HG03066 (cell line): ENCODE results near the gene PRKG2.

ENCODE experiments used
- ATAC-seq: cut with Tn5 transposase; IDR thresholded peaks from one replicate; pipeline ENCODE4 v1.9.1; 2021; ENCODE audit warnings: low read depth; ENCODE audit not compliant: unreplicated experiment

The PRKG2 gene

DNA sequence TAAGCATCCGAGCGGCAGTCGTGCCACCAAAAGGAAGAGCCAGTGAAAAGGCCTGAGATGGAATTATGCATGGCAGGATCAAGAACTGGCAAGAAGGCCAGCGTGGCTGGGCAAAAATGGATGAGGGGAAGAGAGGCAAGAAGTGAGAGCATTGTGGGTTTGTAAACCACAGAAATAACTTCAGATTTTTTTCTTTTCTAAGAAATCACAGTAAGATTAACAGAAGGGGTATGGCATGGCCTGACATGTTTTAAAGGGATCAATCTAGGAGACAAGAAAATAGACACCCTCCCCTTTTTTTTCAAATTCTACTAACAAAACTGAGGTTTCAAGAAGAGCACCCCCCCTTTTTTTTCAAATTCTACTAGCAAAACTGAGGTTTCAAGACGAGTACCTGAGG, 102.0 kb downstream of the PRKG2 start:
- no peak for ATAC-seq

DNA sequence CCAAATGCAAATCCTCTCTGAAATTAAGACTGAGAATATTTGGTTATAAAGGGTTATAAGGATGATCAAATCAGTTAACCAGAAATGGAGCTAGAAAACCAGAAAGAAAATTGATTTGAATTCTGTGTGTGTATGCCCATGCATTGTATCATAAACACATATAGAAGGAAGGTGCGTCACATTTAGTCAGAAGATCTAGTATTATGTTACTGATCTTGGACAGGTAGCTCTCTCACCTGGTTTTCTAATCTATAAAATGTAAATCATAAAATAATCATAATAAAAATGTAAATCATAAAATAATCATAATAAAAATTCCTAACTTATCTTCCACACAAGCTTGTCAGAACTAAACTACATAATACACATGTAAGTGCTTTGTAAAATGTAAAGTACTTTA, 105.7 kb downstream of the PRKG2 start:
- ATAC-seq = no peak

DNA sequence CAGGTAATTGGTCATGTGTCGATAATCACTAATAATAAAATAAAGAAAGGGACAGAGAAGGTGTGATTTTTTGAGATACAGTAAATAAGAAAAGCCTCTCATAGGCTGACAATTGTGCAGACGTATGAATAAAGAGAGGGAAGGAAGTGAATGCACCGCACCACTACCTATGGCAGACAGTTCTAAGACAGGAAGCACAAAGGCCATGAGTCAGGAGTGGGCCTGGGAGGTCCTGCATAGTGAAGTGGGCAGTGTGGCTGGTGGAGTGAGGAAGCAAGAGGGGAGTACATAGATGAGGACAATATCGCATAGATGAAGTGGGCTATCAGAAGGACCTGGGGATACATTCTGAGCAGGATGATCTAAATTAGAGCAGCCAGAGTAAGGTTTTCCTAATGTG, 108.9 kb downstream of the PRKG2 start:
- ATAC-seq = no peak

DNA sequence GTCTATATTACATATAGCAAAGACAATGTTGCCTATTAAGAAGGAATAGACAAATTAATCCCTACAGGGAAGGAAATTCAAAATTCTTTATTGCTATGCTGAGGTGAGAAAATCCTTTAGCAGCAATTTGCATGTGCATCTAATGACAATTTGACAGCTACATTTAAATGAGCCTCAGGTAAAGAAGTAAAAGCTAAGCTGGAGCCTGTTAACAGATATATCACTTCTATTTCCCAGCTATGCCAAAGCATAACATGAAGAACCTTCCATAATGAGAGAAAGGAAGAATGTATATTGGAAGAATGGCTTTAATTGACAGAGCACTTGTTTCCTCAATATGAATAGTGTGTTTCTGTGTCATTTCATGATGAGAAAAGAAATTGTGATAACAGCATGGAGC, 112.9 kb downstream of the PRKG2 start:
- no peak for ATAC-seq

DNA sequence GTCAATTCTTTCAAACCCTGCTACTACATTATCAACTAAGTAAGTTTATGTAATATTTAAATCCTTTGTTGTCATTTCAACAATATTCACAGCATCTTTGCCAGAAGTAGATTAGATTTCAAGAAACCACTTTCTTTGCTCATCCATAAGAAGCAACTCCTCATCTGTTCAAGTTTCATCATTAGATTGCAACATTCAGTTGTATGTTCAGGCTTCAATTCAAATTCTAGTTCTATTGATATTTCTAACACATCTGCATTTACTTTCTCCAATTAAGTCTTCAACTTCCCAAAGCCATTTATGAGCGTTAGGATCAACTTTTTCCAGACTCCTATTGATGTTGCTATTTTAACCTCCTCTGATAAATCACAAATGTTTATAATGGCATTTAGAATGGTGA, 118.5 kb downstream of the PRKG2 start:
- ATAC-seq = no peak

DNA sequence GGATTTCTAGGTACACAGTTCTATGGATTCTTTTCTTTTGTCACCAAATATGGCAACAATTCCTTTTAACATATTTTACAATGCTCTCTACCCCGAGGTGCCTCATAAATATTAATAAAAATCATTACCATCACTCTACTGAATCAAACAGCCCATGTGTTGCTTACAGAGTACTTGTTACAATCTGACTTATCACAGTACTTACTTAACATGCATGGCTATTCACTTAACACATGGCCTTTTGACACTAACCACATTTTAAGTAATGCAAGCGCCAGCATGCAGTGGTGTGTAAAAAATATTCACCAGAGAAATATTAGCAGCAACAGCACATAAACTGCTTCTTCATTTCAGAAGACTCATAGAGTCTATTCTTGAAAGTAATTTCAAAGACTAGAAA, 119.6 kb downstream of the PRKG2 start:
- no peak for ATAC-seq

DNA sequence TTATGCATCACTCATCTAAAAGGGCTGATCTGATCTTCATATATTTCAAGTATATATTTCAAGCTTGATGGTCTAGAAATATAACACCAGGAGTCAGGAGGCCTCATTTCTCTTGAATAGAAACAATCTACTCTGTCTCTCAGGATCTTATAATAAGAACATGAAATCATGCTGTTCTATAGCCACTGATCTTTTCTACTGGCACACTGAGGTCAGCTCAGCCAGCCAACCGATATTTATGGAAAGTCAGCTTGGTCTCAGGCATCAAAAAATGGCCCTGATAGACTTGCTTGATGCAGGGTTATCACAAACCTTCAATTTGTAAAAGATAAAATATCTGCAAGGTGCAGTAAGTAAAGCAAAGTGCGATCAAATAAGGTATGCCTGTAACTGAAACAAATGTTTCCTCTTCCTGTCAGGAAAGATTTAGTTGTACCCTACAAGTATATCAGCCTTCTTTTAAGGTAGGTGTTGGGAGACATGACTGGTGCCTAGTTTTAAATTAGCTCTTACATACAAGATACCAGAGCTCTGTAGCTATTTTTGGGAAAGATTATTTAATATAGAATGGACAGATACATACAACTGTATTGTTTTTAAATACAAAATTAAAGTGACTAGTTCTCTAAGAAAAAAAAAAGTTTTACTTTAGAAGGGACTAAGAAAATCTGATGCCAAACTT, 121.2 kb downstream of the PRKG2 start:
- ATAC-seq = no peak

DNA sequence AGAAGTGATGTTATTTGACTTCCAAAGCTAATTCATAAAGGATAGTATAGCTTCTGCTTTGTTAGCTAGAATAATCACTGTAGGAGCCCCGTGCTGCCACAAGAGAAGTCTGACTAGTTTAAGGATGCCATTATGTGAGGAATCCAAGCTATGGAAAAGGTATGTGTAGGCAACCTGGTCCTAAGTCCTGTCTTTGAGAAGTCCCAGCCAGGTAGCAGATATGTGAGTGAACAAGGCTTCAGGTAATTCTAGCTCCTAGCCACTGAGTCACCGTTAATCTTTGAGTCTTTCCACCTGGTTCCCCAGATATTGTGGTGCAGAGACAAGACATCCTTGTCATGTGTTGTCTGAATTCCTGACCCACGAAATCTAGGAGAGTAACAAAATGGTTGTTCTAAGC, 129.0 kb downstream of the PRKG2 start:
- ATAC-seq = no peak

DNA sequence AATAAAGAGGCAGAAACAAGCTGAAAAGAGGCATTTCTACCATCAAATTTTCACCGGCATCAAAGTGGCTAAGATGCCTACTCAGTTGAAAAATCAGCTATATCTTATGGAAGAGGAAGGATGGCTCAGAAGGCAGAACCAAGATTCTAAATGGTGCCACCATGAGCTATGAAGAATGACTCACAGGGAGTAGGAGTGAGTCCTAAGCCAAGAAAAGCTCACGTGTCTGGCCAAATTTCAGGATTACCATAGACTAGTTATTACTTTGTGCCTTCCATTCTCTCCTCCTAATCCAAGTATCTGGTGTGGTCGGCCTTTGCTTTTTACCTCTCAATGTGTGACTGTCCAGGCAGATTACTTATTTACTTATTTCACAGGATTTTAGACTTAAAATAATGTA, 129.7 kb downstream of the PRKG2 start:
- no peak for ATAC-seq

DNA sequence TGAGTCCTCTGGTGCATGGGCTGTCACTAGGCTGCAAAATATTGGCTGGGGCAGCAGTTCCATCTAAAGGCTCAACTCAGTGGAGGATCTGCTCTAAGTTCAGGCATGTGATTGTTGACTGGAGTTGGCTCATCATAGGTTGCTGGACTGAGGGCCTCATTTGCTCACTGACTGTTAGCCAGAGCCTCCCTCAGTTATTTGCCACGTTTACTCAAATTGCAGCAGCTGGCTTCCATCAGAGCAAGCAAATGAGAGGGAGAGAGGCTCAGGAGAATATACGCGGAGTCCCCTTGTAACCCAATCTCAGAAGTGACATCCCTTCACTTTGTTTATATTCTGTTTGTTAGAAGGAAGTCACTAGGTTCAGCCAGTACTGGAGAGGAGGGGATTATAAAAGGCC, 130.4 kb downstream of the PRKG2 start:
- no peak for ATAC-seq

DNA sequence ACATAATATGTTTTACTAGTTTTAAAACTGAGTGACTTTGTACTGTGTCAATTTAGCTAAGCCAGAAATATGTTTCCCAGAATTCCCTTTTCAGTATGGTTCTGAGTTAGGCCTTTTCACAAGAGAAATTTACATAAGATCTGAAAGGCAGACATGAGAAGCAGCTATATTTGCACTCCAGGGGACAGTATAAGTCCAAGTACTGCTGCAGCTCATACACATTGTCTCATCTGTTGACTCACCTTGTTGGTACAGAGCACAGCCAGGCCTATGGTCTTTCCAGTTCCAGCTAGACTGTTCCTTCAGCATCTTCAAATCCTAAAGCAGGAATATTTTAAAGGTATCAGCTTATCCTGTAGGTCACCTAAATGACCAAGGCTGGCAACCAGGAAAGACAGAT, 131.0 kb downstream of the PRKG2 start:
- ATAC-seq = no peak

DNA sequence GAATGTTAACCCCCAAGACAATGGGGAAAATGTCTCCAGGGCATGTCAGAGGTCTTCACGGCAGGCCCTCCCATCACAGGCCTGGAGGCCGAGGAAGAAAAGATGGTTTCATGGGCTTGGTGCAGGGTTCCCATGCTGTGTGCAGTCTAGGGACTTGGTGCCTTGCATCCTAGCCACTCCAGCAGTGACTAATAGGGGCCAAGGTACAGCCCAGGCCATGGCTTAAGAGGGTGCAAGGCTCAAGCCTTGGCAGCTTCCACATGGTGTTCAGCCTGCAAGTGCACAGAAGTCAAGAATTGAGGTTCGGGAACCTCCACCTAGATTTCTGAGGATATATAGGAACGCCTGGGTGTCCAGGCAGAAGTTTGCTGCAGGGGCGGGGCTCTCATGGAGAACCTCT, 133.9 kb downstream of the PRKG2 start:
- ATAC-seq = no peak

DNA sequence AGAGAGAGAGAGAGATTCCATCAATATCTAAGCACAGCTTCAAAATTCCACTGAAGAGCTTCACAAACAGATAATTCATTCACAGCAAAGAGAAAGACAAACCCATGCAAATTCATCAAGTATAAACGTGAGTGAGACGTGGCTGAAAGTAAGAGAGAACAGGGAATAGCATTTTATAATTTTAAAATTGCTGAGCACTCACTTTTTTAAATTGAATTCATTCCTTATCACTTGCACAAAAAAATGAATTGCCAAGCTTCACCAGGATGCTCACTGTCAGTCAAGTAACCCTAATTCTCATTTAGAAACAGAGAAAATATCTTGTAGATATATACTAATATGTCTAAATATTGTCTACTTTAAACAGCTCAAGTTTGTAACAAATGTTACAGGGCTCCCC, 144.0 kb downstream of the PRKG2 start:
- ATAC-seq = no peak

DNA sequence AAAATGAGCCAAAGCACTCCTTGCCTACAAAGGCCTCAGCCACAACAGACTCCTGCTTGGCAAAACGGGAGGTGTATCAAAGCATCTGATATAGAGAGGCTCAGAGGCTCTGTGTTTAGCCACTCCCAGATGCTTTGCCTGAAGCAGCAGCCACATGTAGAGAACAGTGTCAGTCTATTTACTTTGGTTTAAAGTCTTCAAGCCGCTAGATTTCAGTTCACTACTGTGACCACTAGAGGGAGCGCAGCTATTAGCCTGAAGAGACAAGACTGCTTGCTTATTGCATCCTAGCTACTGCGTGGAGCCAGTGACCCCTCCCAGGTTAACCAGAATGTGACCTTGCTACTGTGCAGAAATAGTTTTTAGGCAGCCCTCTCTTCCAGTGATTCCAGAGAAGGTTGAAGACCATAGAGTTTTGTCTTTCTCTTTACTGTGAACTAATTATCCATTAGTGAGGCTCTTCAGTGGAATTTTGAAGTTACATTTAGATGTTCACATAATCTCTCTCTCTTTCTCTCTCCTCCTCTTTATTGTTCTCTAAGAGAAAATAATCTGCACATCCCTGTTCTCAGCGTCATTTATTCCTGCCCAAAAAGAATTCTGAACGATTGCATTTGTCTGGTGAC, 145.2 kb downstream of the PRKG2 start:
- ATAC-seq = peak; percentile 95

DNA sequence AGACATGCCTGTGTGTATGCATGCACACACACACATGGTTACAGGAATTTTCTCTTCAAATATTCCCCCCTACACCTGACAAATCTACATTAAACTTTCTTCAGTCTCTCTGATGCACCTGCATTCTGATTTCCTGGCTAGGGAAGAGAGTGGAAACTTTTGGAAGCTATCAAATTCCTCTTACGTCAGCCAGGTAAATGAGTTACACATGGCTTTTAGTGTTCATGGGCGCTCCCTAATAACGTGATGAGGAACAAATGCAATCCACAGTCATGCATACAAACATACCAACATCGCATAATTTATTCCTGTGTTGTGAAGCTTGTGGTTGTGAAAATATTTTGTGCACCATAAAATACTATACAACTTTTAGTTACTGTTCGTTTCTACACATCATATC, 149.6 kb downstream of the PRKG2 start:
- no peak for ATAC-seq

DNA sequence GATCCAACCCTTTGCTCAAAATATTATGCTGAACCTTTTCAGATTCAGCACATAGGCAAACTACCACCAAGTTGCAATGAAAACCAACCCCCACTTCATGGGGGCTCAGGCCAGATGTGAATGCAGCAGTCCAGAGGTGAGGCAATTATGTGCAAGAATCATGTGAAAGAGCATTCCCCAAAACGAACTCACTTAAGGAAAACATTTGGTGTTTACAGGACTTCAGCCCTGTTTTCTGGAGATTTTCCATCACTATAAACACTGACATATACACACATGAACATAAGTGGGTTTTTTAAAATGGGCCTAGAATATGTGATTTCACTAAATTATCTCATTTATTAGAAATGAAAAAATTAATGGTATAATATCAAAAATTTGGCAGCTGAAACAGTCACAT, 153.0 kb downstream of the PRKG2 start:
- ATAC-seq = no peak

DNA sequence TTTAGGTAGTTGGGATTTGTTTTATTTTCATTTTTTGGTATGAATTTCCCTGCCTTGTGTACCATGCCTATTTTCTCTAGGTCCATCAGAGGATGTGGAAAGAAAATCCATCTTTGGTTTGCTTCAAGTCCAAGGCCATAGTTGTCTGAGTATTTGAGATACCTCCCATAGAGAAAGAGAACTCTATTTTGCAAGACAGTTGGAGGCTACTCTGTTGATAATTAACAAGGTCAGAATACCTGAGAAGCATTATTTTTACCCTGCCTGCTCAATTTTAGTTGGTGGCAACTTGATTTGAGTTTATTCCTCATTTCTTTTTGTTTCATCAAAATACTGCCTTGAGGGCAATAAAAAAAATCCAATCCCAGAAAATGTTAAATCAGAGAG, 153.7 kb downstream of the PRKG2 start:
- no peak for ATAC-seq

DNA sequence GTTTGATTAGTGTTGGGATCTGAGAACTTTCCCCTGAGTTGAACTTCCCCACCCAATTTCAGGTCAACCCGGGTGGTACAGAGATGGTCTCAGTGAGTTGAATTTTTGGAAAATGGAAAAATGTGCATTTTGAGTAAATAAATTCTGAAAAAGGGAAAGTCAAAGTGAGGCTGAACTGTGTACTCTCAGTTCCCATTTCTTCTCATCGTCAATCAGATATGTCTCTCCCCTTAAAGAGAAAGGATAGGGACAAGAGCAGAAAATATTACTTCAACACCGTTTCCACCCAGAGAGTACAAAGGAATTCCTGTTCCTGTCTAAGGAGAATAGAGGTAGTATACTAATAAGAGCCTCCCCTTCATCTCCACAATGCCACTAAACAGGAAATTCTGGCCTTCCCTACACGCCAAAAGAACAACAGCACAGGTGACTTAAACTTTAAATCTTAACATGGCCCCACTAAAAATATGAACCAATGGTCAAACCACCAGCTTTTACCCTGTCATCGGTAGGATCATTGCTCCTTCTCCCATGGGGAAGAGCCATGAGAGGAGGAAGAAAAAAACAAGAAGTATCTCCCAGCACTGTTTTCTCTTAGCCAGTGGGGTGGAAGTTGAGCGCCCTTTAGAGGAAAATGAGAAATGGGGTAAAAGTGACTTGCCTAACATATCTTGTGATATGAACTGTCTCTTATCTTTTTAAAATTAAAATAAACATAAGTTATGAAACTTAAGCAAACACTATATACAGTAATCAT, 154.3 kb downstream of the PRKG2 start:
- ATAC-seq = no peak

DNA sequence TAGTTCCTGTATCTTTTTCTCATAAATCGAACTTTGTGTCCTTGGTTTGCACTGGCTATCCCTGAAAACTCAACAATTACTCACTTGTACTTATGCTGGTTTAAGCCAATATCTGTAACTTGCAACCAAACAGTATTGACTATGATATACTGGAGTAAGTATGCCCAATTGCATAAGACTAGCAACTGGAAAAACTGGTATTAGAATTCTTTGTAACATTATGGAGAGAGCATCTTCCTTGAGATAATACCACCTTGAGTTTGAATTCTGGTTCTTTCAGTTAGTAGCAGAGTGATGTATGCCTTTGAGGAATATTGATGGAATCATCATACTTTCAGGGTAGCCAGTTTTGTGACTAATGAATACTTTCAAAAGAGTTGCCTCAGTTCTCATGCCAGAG, 156.4 kb downstream of the PRKG2 start:
- no peak for ATAC-seq

DNA sequence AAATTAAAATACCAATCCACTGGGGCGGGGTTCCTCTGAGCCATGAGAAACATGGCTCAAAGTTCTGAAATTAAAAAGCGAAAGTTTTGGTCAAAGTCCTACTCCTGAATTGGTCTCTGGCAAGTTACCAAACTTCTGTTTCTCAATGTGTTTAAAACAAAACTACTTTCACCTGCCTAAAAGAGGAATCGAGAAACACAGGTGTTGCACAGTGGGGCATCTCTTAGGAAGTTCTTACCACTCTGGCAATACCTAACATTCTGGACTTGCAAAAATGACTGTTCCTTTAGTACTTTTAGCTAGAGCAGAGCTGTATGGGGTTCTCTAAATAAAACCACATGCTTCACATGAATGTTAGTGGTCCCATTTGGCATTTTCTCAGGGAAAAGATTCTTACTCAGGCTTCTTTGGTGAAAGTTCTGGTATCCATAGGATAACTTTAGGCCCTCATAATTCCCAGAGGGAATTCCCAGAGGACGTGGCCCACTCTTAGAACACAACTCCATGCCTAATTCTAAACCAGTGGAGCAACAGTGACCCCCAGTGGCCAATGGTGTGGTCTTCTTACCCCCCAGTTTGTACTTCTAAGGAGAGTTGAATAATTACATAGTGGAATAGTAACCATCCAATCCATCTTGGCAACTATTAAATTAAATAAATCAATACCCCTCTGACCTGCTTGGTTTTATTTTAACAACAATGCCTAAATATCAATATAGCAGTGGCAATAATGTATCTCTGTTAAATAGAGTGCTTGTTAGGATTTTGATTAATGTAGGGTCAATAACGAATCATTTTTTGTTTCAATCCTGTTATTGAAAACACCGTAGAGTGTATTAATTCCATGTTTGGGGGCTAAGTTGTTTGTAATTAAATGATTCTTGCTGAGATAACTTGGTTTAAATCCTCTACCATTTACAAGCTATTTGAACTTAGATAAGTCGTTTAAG, 162.6 kb downstream of the PRKG2 start:
- ATAC-seq = peak; percentile 98

DNA sequence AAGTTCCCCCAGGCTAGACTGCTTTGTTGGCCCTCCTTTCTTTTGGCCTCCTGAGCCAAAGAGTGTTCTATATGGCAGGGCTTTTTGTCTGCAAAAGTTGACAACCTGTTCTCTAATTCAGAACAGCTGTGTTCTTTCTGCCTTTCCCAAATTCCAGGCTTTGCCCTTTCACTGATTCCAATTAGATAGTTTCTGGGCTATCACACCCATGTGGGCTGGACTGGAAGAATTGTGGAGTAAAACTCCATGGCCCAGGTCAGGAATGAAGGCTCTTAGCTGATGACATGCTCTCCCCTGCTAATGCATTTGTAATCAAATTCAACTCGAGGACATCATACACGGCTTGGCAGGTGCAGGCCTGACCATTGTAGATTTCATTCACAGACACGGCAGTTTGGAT, 165.1 kb downstream of the PRKG2 start:
- no peak for ATAC-seq
